PFSK-1 (cell line): Measurements from ENCODE around the gene GOLGA6L10.

Experiments used
- POLR2AphosphoS5 ChIP-seq: IDR thresholded peaks from 2 replicates; pipeline ENCODE4 v1.6.1; 2012; ENCODE audit warnings: low read depth, mild to moderate bottlenecking, control low read depth, low read length, moderate library complexity
- SIN3A ChIP-seq: IDR thresholded peaks from 2 replicates; pipeline ENCODE4 v1.6.1; 2012; ENCODE audit warnings: mild to moderate bottlenecking, low read length, moderate library complexity, borderline replicate concordance; ENCODE audit not compliant: insufficient read depth

GRCh38 chr15:82315519-82316246, 33.6 kb downstream of the GOLGA6L10 start:
- TF ChIP-seq SIN3A (no peak), POLR2AphosphoS5 (no peak)
